ENCODE results near the gene LRRK1. TPM values are rescaled to one million over a fixed set of nuclear protein-coding genes. Genes with fewer than 3 reads are reported as not detected.
A peak's percentile ranks its signal among the peaks of the same experiment; 100 is the strongest.

The LRRK1 gene
- total and polyA plus RNA-seq, 2 of the 4 experiments (the other 2 are of a cell fraction), result 3.0 to 5.8 TPM

GRCh38 chr15:101118116-101118515 lies 199.0 kb downstream of the LRRK1 start:
- Histone ChIP-seq H2BK20ac (ENCODE audit: low read depth, low read length) (no peak overlapping the region), H2BK5ac (ENCODE audit: low read depth, low read length, poor library complexity, severe bottlenecking) (no peak overlapping the region), H3K23ac (ENCODE audit: low read depth, low read length) (no peak overlapping the region), H3K4me3 (ENCODE audit: insufficient read depth, low read depth, low read length) (no peak overlapping the region), H2AFZ (replicated peaks; ENCODE audit: low read length, poor library complexity) (no peak overlapping the region), H2BK15ac (ENCODE audit: low read depth, low read length) (no peak overlapping the region), H2AK9ac (replicated peaks; ENCODE audit: low read depth, low read length, poor library complexity) (no peak overlapping the region), H3K27me3 (ENCODE audit: control insufficient read depth, insufficient read depth, low read length) (no peaks in the 10 kb centered on the region), H3K36me3 (ENCODE audit: control insufficient read depth, insufficient read depth, low read length) (no peaks in the 10 kb centered on the region), H4K91ac (ENCODE audit: insufficient read depth, low read depth, low read length) (no peak overlapping the region; the same call in 1 of the 2 replicates), H3K56ac (ENCODE audit: extremely low read depth, insufficient read depth, low read length) (no peak overlapping the region), H3K9me3 (ENCODE audit: control insufficient read depth, insufficient read depth, low read length) (no peaks in the 10 kb centered on the region), H3K4me1 (ENCODE audit: control insufficient read depth, insufficient read depth, low read length) (peaks cover 24% of the 10 kb centered on the region), H4K20me1 (ENCODE audit: insufficient read depth, low read length) (no peaks in the 10 kb centered on the region), H3K9me1 (ENCODE audit: insufficient read depth, low read length) (peaks cover 7% of the 10 kb centered on the region), H3K79me1 (ENCODE audit: low read depth in 1 of 2, low read length in 2 of 2) (peaks cover 4 to 14% of the 10 kb centered on the region in 2 experiments; a peak in 3 of 4 replicates), H4K8ac (ENCODE audit: low read depth in 2 of 2, low read length in 2 of 2) (no peak overlapping the region), H3K14ac (replicated peaks; ENCODE audit: low read depth, low read length) (no peak overlapping the region), H3K4me2 (ENCODE audit: low read depth, low read length) (no peak overlapping the region), H2BK120ac (ENCODE audit: low read depth, low read length) (no peak overlapping the region), H3K4ac (ENCODE audit: low read depth, low read length) (no peak overlapping the region; the same call in 1 of the 2 replicates), H3K18ac (ENCODE audit: low read depth, low read length) (no peak overlapping the region), H4K5ac (ENCODE audit: low read depth, low read length) (no peak overlapping the region), H3K27ac (ENCODE audit: insufficient read depth, low read length) (no peak overlapping the region), H3K9ac (ENCODE audit: low read depth, low read length) (no peak overlapping the region), H2AK5ac (ENCODE audit: low read depth, low read length) (0 out of 2 replicates have a peak overlapping the region, but pooled peaks have one; percentile 15)
- CTCF ChIA-PET, result no interaction called here
- TF ChIP-seq FOS (IDR thresholded peaks at IDR 0.05; ENCODE audit: low read depth, low read length), result no peak
- TF ChIP-seq CEBPB (IDR thresholded peaks at IDR 0.05; ENCODE audit: low read depth, low read length), result no peak
- TF ChIP-seq, protein P1, sequence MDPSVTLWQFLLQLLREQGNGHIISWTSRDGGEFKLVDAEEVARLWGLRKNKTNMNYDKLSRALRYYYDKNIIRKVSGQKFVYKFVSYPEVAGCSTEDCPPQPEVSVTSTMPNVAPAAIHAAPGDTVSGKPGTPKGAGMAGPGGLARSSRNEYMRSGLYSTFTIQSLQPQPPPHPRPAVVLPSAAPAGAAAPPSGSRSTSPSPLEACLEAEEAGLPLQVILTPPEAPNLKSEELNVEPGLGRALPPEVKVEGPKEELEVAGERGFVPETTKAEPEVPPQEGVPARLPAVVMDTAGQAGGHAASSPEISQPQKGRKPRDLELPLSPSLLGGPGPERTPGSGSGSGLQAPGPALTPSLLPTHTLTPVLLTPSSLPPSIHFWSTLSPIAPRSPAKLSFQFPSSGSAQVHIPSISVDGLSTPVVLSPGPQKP (IDR thresholded peaks at IDR 0.05; ENCODE audit: borderline replicate concordance, low read depth, low read length), result no peak
- no peak for TF ChIP-seq RFX5 (IDR thresholded peaks at IDR 0.05; ENCODE audit: low read depth, low read length)
- TF ChIP-seq BHLHE40 (IDR thresholded peaks at IDR 0.05; ENCODE audit: low read depth, low read length), result no peak
- no peak for TF ChIP-seq NFE2L2 (IDR thresholded peaks at IDR 0.05; ENCODE audit: low read depth, low read length)
- TF ChIP-seq RCOR1 (IDR thresholded peaks at IDR 0.05; ENCODE audit: insufficient replicate concordance, low read length), result no peak
- TF ChIP-seq RAD21 (IDR thresholded peaks at IDR 0.05; ENCODE audit: low read length), result no peak
- no peak for TF ChIP-seq MAFK (IDR thresholded peaks at IDR 0.05; ENCODE audit: low read depth, low read length)
- no peak for TF ChIP-seq MAZ (IDR thresholded peaks at IDR 0.05; ENCODE audit: borderline replicate concordance, low read depth, low read length)
- no peak for TF ChIP-seq POLR2A (IDR thresholded peaks at IDR 0.05; ENCODE audit: low read depth, low read length)
- no peak for TF ChIP-seq SMC3 (IDR thresholded peaks at IDR 0.05; ENCODE audit: low read depth, low read length)
- TF ChIP-seq, protein P2, sequence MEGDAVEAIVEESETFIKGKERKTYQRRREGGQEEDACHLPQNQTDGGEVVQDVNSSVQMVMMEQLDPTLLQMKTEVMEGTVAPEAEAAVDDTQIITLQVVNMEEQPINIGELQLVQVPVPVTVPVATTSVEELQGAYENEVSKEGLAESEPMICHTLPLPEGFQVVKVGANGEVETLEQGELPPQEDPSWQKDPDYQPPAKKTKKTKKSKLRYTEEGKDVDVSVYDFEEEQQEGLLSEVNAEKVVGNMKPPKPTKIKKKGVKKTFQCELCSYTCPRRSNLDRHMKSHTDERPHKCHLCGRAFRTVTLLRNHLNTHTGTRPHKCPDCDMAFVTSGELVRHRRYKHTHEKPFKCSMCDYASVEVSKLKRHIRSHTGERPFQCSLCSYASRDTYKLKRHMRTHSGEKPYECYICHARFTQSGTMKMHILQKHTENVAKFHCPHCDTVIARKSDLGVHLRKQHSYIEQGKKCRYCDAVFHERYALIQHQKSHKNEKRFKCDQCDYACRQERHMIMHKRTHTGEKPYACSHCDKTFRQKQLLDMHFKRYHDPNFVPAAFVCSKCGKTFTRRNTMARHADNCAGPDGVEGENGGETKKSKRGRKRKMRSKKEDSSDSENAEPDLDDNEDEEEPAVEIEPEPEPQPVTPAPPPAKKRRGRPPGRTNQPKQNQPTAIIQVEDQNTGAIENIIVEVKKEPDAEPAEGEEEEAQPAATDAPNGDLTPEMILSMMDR (conservative IDR thresholded peaks at IDR 0.05; ENCODE audit: low read depth, low read length), result no peak
- no peak for TF ChIP-seq CHD1 (IDR thresholded peaks at IDR 0.05; ENCODE audit: low read depth, low read length)
- no peak for TF ChIP-seq MXI1 (IDR thresholded peaks at IDR 0.05; ENCODE audit: borderline replicate concordance, low read depth, low read length)
- TF ChIP-seq USF2 (IDR thresholded peaks at IDR 0.05; ENCODE audit: low read depth, low read length), result no peak
- POLR2A ChIA-PET (ENCODE audit: unreplicated experiment), result no interaction called here
- DNase-seq (no peak), ATAC-seq (ENCODE audit: low read depth) (no peak)
- BruUV-seq (replicated peaks), result no TSS peak
- in situ Hi-C loops (cut with MboI; ENCODE audit: low sequenced_read_pairs) (no loop called here), dilution Hi-C loops (cut with HindIII; ENCODE audit: low sequenced_read_pairs, unreplicated experiment) (no loop called here), intact Hi-C loops (cut with micrococcal nuclease) (no loop called here)
- 97% methylated on average over 7 of the region's 9 CpGs; no CpG with 5 or more reads in 1 of the 2 experiments for WGBS, 2 experiments (ENCODE audit: extremely low coverage in 2 of 2, insufficient read length in 1 of 2)
